ENCODE data around the gene PRKCD. TPM values are rescaled to one million over a fixed set of nuclear protein-coding genes. Genes with fewer than 3 reads are reported as not detected.

Gene PRKCD
- total RNA-seq, 1 donor from 2014 or later = 24.0 TPM

DNA sequence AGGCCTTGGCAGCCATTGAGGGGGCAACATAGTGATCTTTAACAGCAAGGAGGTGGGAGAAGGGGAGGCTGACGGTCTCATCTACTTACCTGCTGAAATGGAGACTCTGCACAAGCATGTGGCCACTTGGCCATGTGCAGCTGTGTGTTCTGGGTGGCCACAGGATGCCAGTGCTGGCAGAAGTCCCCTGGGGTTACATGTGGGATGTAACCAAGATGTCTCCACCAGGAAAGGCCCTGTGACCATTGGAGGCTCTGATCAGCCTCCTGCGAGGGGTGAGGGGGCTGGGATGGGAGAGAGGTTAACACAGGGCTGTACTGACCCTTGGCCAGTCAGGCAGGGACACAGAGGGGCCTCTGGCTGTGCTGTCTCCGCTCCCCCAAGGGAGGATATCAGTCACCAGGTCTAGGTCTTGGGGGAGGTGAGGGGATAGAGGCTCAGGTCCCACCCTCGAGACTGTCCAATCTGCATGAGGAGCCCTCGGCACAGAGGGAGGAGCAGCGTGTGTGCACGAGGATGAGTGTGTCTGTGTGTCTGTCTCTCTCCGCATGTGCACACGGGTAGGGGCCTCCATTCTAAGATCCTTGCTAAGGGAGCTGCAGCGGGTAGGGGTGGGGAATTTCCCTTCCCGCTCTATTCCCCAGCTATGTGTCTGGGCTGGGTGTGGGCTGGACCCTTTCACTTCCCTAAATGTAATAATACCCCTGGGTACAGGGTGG lies 19.5 kb downstream of the PRKCD start:
- H3K4me3 Mint-ChIP-seq = no peak overlapping the region
- no peaks in the 10 kb centered on the region for H3K4me1 Mint-ChIP-seq (ENCODE audit: unreplicated experiment)
- peaks cover 4% of the 10 kb centered on the region for H3K36me3 Mint-ChIP-seq
- no peaks in the 10 kb centered on the region for H3K27me3 Mint-ChIP-seq
- no peak overlapping the region for H3K27ac Mint-ChIP-seq
- DNase-seq (ENCODE audit: extremely low spot score, unreplicated experiment) = no peak
- H3K9me3 Mint-ChIP-seq = no peaks in the 10 kb centered on the region
- TF ChIP-seq CTCF (conservative IDR thresholded peaks at IDR 0.05) = no peak

- DNase-seq (ENCODE audit: extremely low spot score, unreplicated experiment) = no peak
- Mint-ChIP-seq H3K4me1 (ENCODE audit: unreplicated experiment) (no peaks in the 10 kb centered on the region), H3K9me3 (no peaks in the 10 kb centered on the region), H3K27ac (no peak overlapping the region), H3K4me3 (no peak overlapping the region), H3K36me3 (peaks cover 4% of the 10 kb centered on the region), H3K27me3 (no peaks in the 10 kb centered on the region)
- TF ChIP-seq CTCF (conservative IDR thresholded peaks at IDR 0.05) = no peak
Measured at GRCh38 chr3:53181024-53181371, 20.0 kb downstream of the PRKCD start.

- no peaks in the 10 kb centered on the region for H3K27me3 Mint-ChIP-seq
- no peak overlapping the region for H3K4me3 Mint-ChIP-seq
- no peaks in the 10 kb centered on the region for H3K4me1 Mint-ChIP-seq (ENCODE audit: unreplicated experiment)
- H3K27ac Mint-ChIP-seq = no peak overlapping the region
- TF ChIP-seq CTCF (conservative IDR thresholded peaks at IDR 0.05) = no peak
- no peaks in the 10 kb centered on the region for H3K9me3 Mint-ChIP-seq
- DNase-seq (ENCODE audit: extremely low spot score, unreplicated experiment) = no peak
- peaks cover 4% of the 10 kb centered on the region for H3K36me3 Mint-ChIP-seq
Measured at GRCh38 chr3:53181528-53181927, 20.5 kb downstream of the PRKCD start.

GRCh38 chr3:53182764-53183355 lies 21.9 kb downstream of the PRKCD start:
- H3K4me1 Mint-ChIP-seq (ENCODE audit: unreplicated experiment) = no peaks in the 10 kb centered on the region
- no peak for TF ChIP-seq CTCF (conservative IDR thresholded peaks at IDR 0.05)
- no peaks in the 10 kb centered on the region for H3K9me3 Mint-ChIP-seq
- no peak overlapping the region for H3K4me3 Mint-ChIP-seq
- H3K36me3 Mint-ChIP-seq = peaks cover 4% of the 10 kb centered on the region
- H3K27ac Mint-ChIP-seq = no peak overlapping the region
- no peaks in the 10 kb centered on the region for H3K27me3 Mint-ChIP-seq
- DNase-seq (ENCODE audit: extremely low spot score, unreplicated experiment) = no peak

GRCh38 chr3:53183514-53183913 lies 22.5 kb downstream of the PRKCD start:
- peaks cover 4% of the 10 kb centered on the region for H3K36me3 Mint-ChIP-seq
- no peak overlapping the region for H3K27ac Mint-ChIP-seq
- H3K27me3 Mint-ChIP-seq = no peaks in the 10 kb centered on the region
- DNase-seq (ENCODE audit: extremely low spot score, unreplicated experiment) = no peak
- TF ChIP-seq CTCF (conservative IDR thresholded peaks at IDR 0.05) = no peak
- no peaks in the 10 kb centered on the region for H3K4me1 Mint-ChIP-seq (ENCODE audit: unreplicated experiment)
- no peaks in the 10 kb centered on the region for H3K9me3 Mint-ChIP-seq
- H3K4me3 Mint-ChIP-seq = no peak overlapping the region

All from type B pancreatic cell (in vitro differentiated cells).